HG03442 (cell line): ENCODE measurements around the gene MYCBP2.

Experiments
- ATAC-seq: cut with Tn5 transposase; IDR thresholded peaks from one replicate; pipeline ENCODE4 v1.9.1; 2021; ENCODE audit warnings: mild to moderate bottlenecking, moderate library complexity; ENCODE audit not compliant: unreplicated experiment

The MYCBP2 gene

GRCh38 chr13:77105051-77105450 is 221.8 kb downstream of the MYCBP2 start:
- ATAC-seq: no peak

- no peak for ATAC-seq
Observed at GRCh38 chr13:77099415-77099814, 227.5 kb downstream of the MYCBP2 start.

GRCh38 chr13:77095288-77095687 is 231.6 kb downstream of the MYCBP2 start:
- ATAC-seq: no peak

- no peak for ATAC-seq
Observed at GRCh38 chr13:77094773-77095172, 232.1 kb downstream of the MYCBP2 start.

GRCh38 chr13:77093735-77094134 is 233.2 kb downstream of the MYCBP2 start:
- no peak for ATAC-seq

- no peak for ATAC-seq
Observed at GRCh38 chr13:77084755-77085154, 242.1 kb downstream of the MYCBP2 start.

GRCh38 chr13:77079902-77080413 is 246.9 kb downstream of the MYCBP2 start:
- no peak for ATAC-seq

- ATAC-seq: no peak
Observed at GRCh38 chr13:77067519-77067918, 259.4 kb downstream of the MYCBP2 start.

- ATAC-seq: no peak
Observed at GRCh38 chr13:77065461-77066147, 261.3 kb downstream of the MYCBP2 start.

- no peak for ATAC-seq
Observed at GRCh38 chr13:77062097-77062496, 264.8 kb downstream of the MYCBP2 start.

GRCh38 chr13:77061362-77061761 is 265.5 kb downstream of the MYCBP2 start:
- ATAC-seq: no peak

GRCh38 chr13:77056886-77057285 is 270.0 kb downstream of the MYCBP2 start:
- ATAC-seq: no peak

GRCh38 chr13:77056382-77056781 is 270.5 kb downstream of the MYCBP2 start:
- ATAC-seq: no peak

- ATAC-seq: no peak
Observed at GRCh38 chr13:77055158-77055557, 271.7 kb downstream of the MYCBP2 start.

- ATAC-seq: no peak
Observed at GRCh38 chr13:77053192-77053591, 273.7 kb downstream of the MYCBP2 start.

GRCh38 chr13:77048681-77049080 is 278.2 kb downstream of the MYCBP2 start:
- ATAC-seq: no peak

GRCh38 chr13:77047649-77048343 is 279.1 kb downstream of the MYCBP2 start:
- ATAC-seq: no peak

- ATAC-seq: no peak
Observed at GRCh38 chr13:77042566-77043177, 284.2 kb downstream of the MYCBP2 start.

GRCh38 chr13:77040835-77041234 is 286.1 kb downstream of the MYCBP2 start:
- ATAC-seq: no peak

- ATAC-seq: no peak
Observed at GRCh38 chr13:77040076-77040475, 286.8 kb downstream of the MYCBP2 start.

- no peak for ATAC-seq
Observed at GRCh38 chr13:77038907-77039480, 287.9 kb downstream of the MYCBP2 start.

- ATAC-seq: no peak
Observed at GRCh38 chr13:77036279-77036678, 290.6 kb downstream of the MYCBP2 start.
